ENCODE results near the gene ZMAT2.

The ZMAT2 gene

GRCh38 chr5:140694276-140694675 lies 6.0 kb upstream of the ZMAT2 start:
- TF ChIP-seq POU6F1 (CRISPR knock-in tag; IDR thresholded peaks at IDR 0.05; ENCODE audit: borderline replicate concordance, low read depth): no peak
- TF ChIP-seq ZFP30 (CRISPR knock-in tag; IDR thresholded peaks at IDR 0.05): no peak
- no peak for TF ChIP-seq ARNTL (CRISPR knock-in tag; IDR thresholded peaks at IDR 0.05; ENCODE audit: borderline replicate concordance, low read depth)
- TF ChIP-seq ISL1 (CRISPR knock-in tag; IDR thresholded peaks at IDR 0.05): no peak
- TF ChIP-seq ZNF565 (CRISPR knock-in tag; conservative IDR thresholded peaks at IDR 0.05; ENCODE audit: low read depth): no peak
- TF ChIP-seq PPARA (CRISPR knock-in tag; IDR thresholded peaks at IDR 0.05; ENCODE audit: borderline replicate concordance): no peak
- no peak for TF ChIP-seq CREB5 (CRISPR knock-in tag; IDR thresholded peaks at IDR 0.05; ENCODE audit: low read depth)
- TF ChIP-seq TSHZ2 (CRISPR knock-in tag; IDR thresholded peaks at IDR 0.05): no peak
- no peak for TF ChIP-seq PATZ1 (CRISPR knock-in tag; IDR thresholded peaks at IDR 0.05; ENCODE audit: borderline replicate concordance)
- no peak for TF ChIP-seq CSRNP3 (CRISPR knock-in tag; IDR thresholded peaks at IDR 0.05)
- no peak for TF ChIP-seq TCF4 (CRISPR knock-in tag; IDR thresholded peaks at IDR 0.05; ENCODE audit: borderline replicate concordance)
- no peak for TF ChIP-seq CSDC2 (CRISPR knock-in tag; IDR thresholded peaks at IDR 0.05)
- TF ChIP-seq RARB (CRISPR knock-in tag; IDR thresholded peaks at IDR 0.05): no peak
- no peak for TF ChIP-seq SNAI2 (CRISPR knock-in tag; IDR thresholded peaks at IDR 0.05)
- no peak for TF ChIP-seq TOX (CRISPR knock-in tag; IDR thresholded peaks at IDR 0.05; ENCODE audit: borderline replicate concordance)
- TF ChIP-seq ZNF8 (CRISPR knock-in tag; IDR thresholded peaks at IDR 0.05): no peak
- no peak for TF ChIP-seq ESRRG (CRISPR knock-in tag; IDR thresholded peaks at IDR 0.05)
- no peak for TF ChIP-seq ZNF70 (CRISPR knock-in tag; IDR thresholded peaks at IDR 0.05)
- TF ChIP-seq BACH2 (CRISPR knock-in tag; IDR thresholded peaks at IDR 0.05; ENCODE audit: borderline replicate concordance): no peak
- TF ChIP-seq ZC3H10 (CRISPR knock-in tag; IDR thresholded peaks at IDR 0.05): no peak

GRCh38 chr5:140696891-140697492 lies 3.3 kb upstream of the ZMAT2 start:
- ATAC-seq: no peak
- TF ChIP-seq TSHZ2 (CRISPR knock-in tag; IDR thresholded peaks at IDR 0.05) (no peak), POU6F1 (CRISPR knock-in tag; IDR thresholded peaks at IDR 0.05; ENCODE audit: borderline replicate concordance, low read depth) (no peak), CSDC2 (CRISPR knock-in tag; IDR thresholded peaks at IDR 0.05) (no peak), ARNTL (CRISPR knock-in tag; IDR thresholded peaks at IDR 0.05; ENCODE audit: borderline replicate concordance, low read depth) (no peak), ZFP3 (CRISPR knock-in tag; IDR thresholded peaks at IDR 0.05) (no peak), ISL1 (CRISPR knock-in tag; IDR thresholded peaks at IDR 0.05) (no peak), ESRRG (CRISPR knock-in tag; IDR thresholded peaks at IDR 0.05) (no peak), PATZ1 (CRISPR knock-in tag; IDR thresholded peaks at IDR 0.05; ENCODE audit: borderline replicate concordance) (no peak), RARB (CRISPR knock-in tag; IDR thresholded peaks at IDR 0.05) (no peak), ZC3H10 (CRISPR knock-in tag; IDR thresholded peaks at IDR 0.05) (no peak), ZNF565 (CRISPR knock-in tag; conservative IDR thresholded peaks at IDR 0.05; ENCODE audit: low read depth) (no peak), ZFP30 (CRISPR knock-in tag; IDR thresholded peaks at IDR 0.05) (no peak)

More at GRCh38 chr5:140694276-140694675, 6.0 kb upstream of the ZMAT2 start:
- no peak for ATAC-seq

Data from SK-N-SH treated with all-trans-retinoic acid at 6 μM for 48 hours (cell line).